Heart left ventricle (tissue), 16 donors: Measurements from ENCODE around the gene SHROOM3. TPM values are rescaled to one million over a fixed set of nuclear protein-coding genes. Genes with fewer than 3 reads are reported as not detected.

ENCODE experiments used
- ATAC-seq, 4 donors: fragments of 200-7000 bp; cut with Tn5 transposase; one replicate each; pipeline ENCODE4 v1.9.1; 2020 to 2022; ENCODE audit warnings: moderate library complexity in 4 of 4, mild to moderate bottlenecking in 3 of 4, moderate number of reproducible peaks in 1 of 4
- DNase-seq, 5 donors: peaks; one replicate each; pipeline ENCODE4 v3.0.0-alpha.2; 2020
- H3K27ac ChIP-seq, 12 donors: fragments of 200-600 bp; sonication (generic) in 4 of 12; one replicate each; pipeline versions ENCODE4 v1.5.0 to v1.8.0; 2016 to 2022; ENCODE audit warnings: mild to moderate bottlenecking in 2 of 12
- H3K27me3 ChIP-seq, 9 donors: fragments of 200-600 bp; sonication (generic) in 2 of 9; one replicate each; pipeline versions ENCODE4 v1.5.1 to v1.8.0; 2016 to 2022; ENCODE audit warnings: mild to moderate bottlenecking in 3 of 9
- H3K36me3 ChIP-seq, 9 donors: fragments of 200-600 bp; sonication (generic) in 2 of 9; one replicate each; pipeline versions ENCODE4 v1.5.0 to v1.8.0; 2018 to 2022; ENCODE audit warnings: mild to moderate bottlenecking in 2 of 9
- H3K4me1 ChIP-seq, 12 donors: fragments of 200-600 bp; sonication (generic) in 4 of 12; one replicate each; pipeline versions ENCODE4 v1.5.0 to v1.8.0; 2016 to 2022; ENCODE audit warnings: mild to moderate bottlenecking in 3 of 12
- H3K4me3 ChIP-seq, 12 donors: fragments of 200-600 bp; sonication (generic) in 4 of 12; one replicate each; pipeline versions ENCODE4 v1.5.0 to v1.8.0; 2017 to 2022; ENCODE audit warnings: mild to moderate bottlenecking in 9 of 12, moderate library complexity in 4 of 12
- H3K9me3 ChIP-seq, 12 donors: fragments of 200-600 bp; sonication (generic) in 4 of 12; one replicate each; pipeline versions ENCODE4 v1.5.0 to v1.8.0; 2016 to 2022; ENCODE audit warnings: mild to moderate bottlenecking in 1 of 12
- CTCF ChIP-seq, 12 donors: fragments of 200-600 bp; sonication (generic) in 4 of 12; IDR thresholded peaks; one replicate each; pipeline versions ENCODE4 v1.5.0 to v1.8.0; 2018 to 2022; ENCODE audit warnings: antibody characterized with exemption in 12 of 12, mild to moderate bottlenecking in 5 of 12
- POLR2A ChIP-seq, 2 donors: fragments of 450-650 bp; IDR thresholded peaks; one replicate each; pipeline ENCODE4 v1.6.1; 2017; ENCODE audit warnings: antibody characterized with exemption in 2 of 2, mild to moderate bottlenecking in 2 of 2, moderate library complexity in 2 of 2
- WGBS, 4 donors: extraction: QIAGEN DNeasy Blood & Tissue Kit in 2 of 4; methylation state at CpG; one replicate each; pipeline versions ENCODE4 v1.1.5 to v1.1.7; 2013 to 2018; 5-methylcytosine and 5-hydroxymethylcytosine counted together
- intact Hi-C, 10 donors: fragments of 100-400 bp; cut with DNase I; formaldehyde crosslinking; loops; one replicate each; pipeline versions ENCODE4 v1.11.1 to v1.14.2; 2022
- polyA plus RNA-seq, 2 donors: library from polyadenylated mRNA; stranded (reverse); fragments of 200-250 nt; gene quantifications; one replicate each; pipeline ENCODE4 v1.2.3, GENCODE V29; 2013
- total RNA-seq, 9 donors: library from RNA; depleted of rRNA in 2 of 9; stranded (reverse); fragments of >200 nt in 2 of 9; fragmentation: NEBNext Ultra II Directional in 3 of 9; extraction: Animal tissue kit (Norgen Biotek cat#: 25700) in 3 of 9; gene quantifications; one replicate each; pipeline versions ENCODE4 v1.1.0 to v1.2.4, GENCODE V29; 2016 to 2023
- donor health status: ischemic (EF 13 %, LVEDD 7.1; RV severe dilation, severe dysfunction).
- donor health status: healthy with polysubstance abuse.
- donor health status: DM: no; HTN: yes; CAD: no.
- donor health status: DM: no; HTN: no; CAD: no.
- donor health status: ischemic (EF 25% LVEDD 6.9; RV normal size, moderate dysfunction).
- donor health status: ischemic (EF 25% LVEDD 5.7; RV mildly dilated, moderate dysfunction).
- donor health status: healthy.
- donor health status: DM: yes; HTN: yes; CAD: no.
- donor health status: ischemic (EF 35%, LVEDD 5.7; RV mildly dilated, moderate dysfunction).
- donor health status: nonischemic (EF 11% LVEDD 7.7; RV severe dilation, severe dysfunction).
- donor health status: DM: yes; HTN: yes; CAD: no.
- donor health status: PGD.
- donor health status: ischemic (EF 29% LVEDD 5.4; RV normal size, mild dysfunction).
- donor health status: nonischemic (EF 23%, LVEDD 6.1; RV moderate dilation, normal function).

Gene SHROOM3
- total and polyA plus RNA-seq, 11 donors: 4.6 to 38.5 (median 20.3) TPM

- peak overlapping the region in 4 of 12 donors; percentile 67 to 95 (median 87) for H3K27ac ChIP-seq
- 80 to 89% (median 87%) methylated on average over 2 to 3 of the region's 3 CpGs for WGBS, 4 donors
- no peak for DNase-seq
Observed at GRCh38 chr4:76591992-76592391, 157.0 kb downstream of the SHROOM3 start.

GRCh38 chr4:76592460-76592859 lies 157.4 kb downstream of the SHROOM3 start:
- no peaks in the 10 kb centered on the region for H3K9me3 ChIP-seq
- H3K36me3 ChIP-seq: no peaks in the 10 kb centered on the region
- H3K4me3 ChIP-seq: no peak overlapping the region
- peak overlapping the region in 4 of 12 donors; percentile 15 to 88 (median 76) for H3K27ac ChIP-seq
- no peak for DNase-seq
- H3K4me1 ChIP-seq: peaks cover 0 to 44% (median 19%) of the 10 kb centered on the region in 12 donors
- peaks cover 0 to 3% (median 0%) of the 10 kb centered on the region in 9 donors for H3K27me3 ChIP-seq
- no peak for TF ChIP-seq POLR2A (IDR thresholded peaks at IDR 0.05)
- no peak for TF ChIP-seq CTCF (IDR thresholded peaks at IDR 0.05)
- 72 to 84% (median 78%) methylated on average over 6 of the region's 6 CpGs for WGBS, 4 donors
- intact Hi-C loops: no loop called here
- no peak for ATAC-seq

More at GRCh38 chr4:76591992-76592391, 157.0 kb downstream of the SHROOM3 start:
- H3K9me3 ChIP-seq: no peaks in the 10 kb centered on the region
- H3K4me1 ChIP-seq: peaks cover 0 to 44% (median 18%) of the 10 kb centered on the region in 12 donors
- ATAC-seq: no peak
- intact Hi-C loops: no loop called here
- no peaks in the 10 kb centered on the region for H3K36me3 ChIP-seq
- no peak overlapping the region for H3K4me3 ChIP-seq
- H3K27me3 ChIP-seq: peaks cover 0 to 3% (median 0%) of the 10 kb centered on the region in 9 donors
- no peak for TF ChIP-seq POLR2A (IDR thresholded peaks at IDR 0.05)
- no peak for TF ChIP-seq CTCF (IDR thresholded peaks at IDR 0.05)

- TF ChIP-seq POLR2A (IDR thresholded peaks at IDR 0.05): no peak
- no peak for TF ChIP-seq CTCF (IDR thresholded peaks at IDR 0.05)
- intact Hi-C loops: no loop called here
- Histone ChIP-seq H3K4me3 (no peak overlapping the region), H3K36me3 (no peaks in the 10 kb centered on the region), H3K9me3 (no peaks in the 10 kb centered on the region), H3K27me3 (peaks cover 0 to 3% (median 0%) of the 10 kb centered on the region in 9 donors), H3K27ac (no peak overlapping the region), H3K4me1 (peaks cover 0 to 35% (median 17%) of the 10 kb centered on the region in 12 donors)
- no peak for ATAC-seq
- WGBS, 4 donors: 89 to 94% (median 90%) methylated on average over 2 of the region's 2 CpGs
- DNase-seq: no peak
Observed at GRCh38 chr4:76594173-76594572, 159.1 kb downstream of the SHROOM3 start.

- intact Hi-C loops: no loop called here
- peaks cover 0 to 31% (median 8%) of the 10 kb centered on the region in 12 donors for H3K4me1 ChIP-seq
- ATAC-seq (no peak), DNase-seq (no peak)
- H3K4me3 ChIP-seq: no peak overlapping the region
- H3K27ac ChIP-seq: no peak overlapping the region
- H3K27me3 ChIP-seq: no peaks in the 10 kb centered on the region
- no peaks in the 10 kb centered on the region for H3K9me3 ChIP-seq
- WGBS, 4 donors: 83 to 96% (median 88%) methylated on average over 1 of the region's 1 CpG
- H3K36me3 ChIP-seq: no peaks in the 10 kb centered on the region
- TF ChIP-seq CTCF (IDR thresholded peaks at IDR 0.05) (no peak), POLR2A (IDR thresholded peaks at IDR 0.05) (no peak)
Observed at GRCh38 chr4:76595435-76595834, 160.4 kb downstream of the SHROOM3 start.
